Vagina (tissue), 2 donors: ENCODE measurements around the gene RAC3. TPM values are rescaled to one million over a fixed set of nuclear protein-coding genes. Genes with fewer than 3 reads are reported as not detected.

ENCODE experiments used
- DNase-seq, 2 donors: peaks; one replicate each; pipeline ENCODE4 v3.0.0-alpha.2; 2017; ENCODE audit errors: extremely low spot score in 2 of 2
- H3K27ac ChIP-seq: fragments of 200-600 bp; sonication (generic); one replicate; pipeline ENCODE4 v1.5.1; 2019
- H3K27me3 ChIP-seq: fragments of 200-600 bp; sonication (generic); one replicate; pipeline ENCODE4 v1.5.1; 2019
- H3K36me3 ChIP-seq, 2 donors: fragments of 200-600 bp; sonication (generic); one replicate each; pipeline ENCODE4 v1.5.1; 2017 to 2019
- H3K4me1 ChIP-seq: fragments of 200-600 bp; sonication (generic); one replicate; pipeline ENCODE4 v1.5.1; 2019
- H3K4me3 ChIP-seq, 2 donors: fragments of 200-600 bp; sonication (generic); 1 replicate in 1 of 2; 2 replicates in 1 of 2; pipeline ENCODE4 v1.5.1; 2016 to 2019
- H3K9me3 ChIP-seq: fragments of 200-600 bp; sonication (generic); one replicate; pipeline ENCODE4 v1.5.1; 2019
- CTCF ChIP-seq, 3 experiments: fragments of 450-650 bp in 2 of 3; fragments of 200-600 bp in 1 of 3; sonication (generic) in 1 of 3; IDR thresholded peaks; one replicate each; pipeline ENCODE4 v1.5.1; 2017 to 2019; ENCODE audit warnings: antibody characterized with exemption in 3 of 3, mild to moderate bottlenecking in 2 of 3, moderate library complexity in 2 of 3
- POLR2A ChIP-seq, 2 donors: fragments of 450-650 bp; IDR thresholded peaks; one replicate each; pipeline ENCODE4 v1.6.1; 2017; ENCODE audit warnings: antibody characterized with exemption in 2 of 2, mild to moderate bottlenecking in 2 of 2, moderate library complexity in 2 of 2
- POLR2AphosphoS5 ChIP-seq, 2 donors: sonication (generic); formaldehyde crosslinking; IDR thresholded peaks; one replicate each; pipeline ENCODE4 v1.9.0; 2017; ENCODE audit warnings: antibody characterized with exemption in 2 of 2, mild to moderate bottlenecking in 2 of 2, low read depth in 1 of 2; ENCODE audit not compliant: insufficient read depth in 1 of 2
- intact Hi-C: fragments of 100-400 bp; cut with DNase I; formaldehyde crosslinking; loops from one replicate; pipeline ENCODE4 v1.15.1; 2023
- total RNA-seq: library from RNA; depleted of rRNA; stranded (reverse); fragments of >200 nt; gene quantifications from one replicate; pipeline ENCODE4 v1.2.3, GENCODE V29; 2016

Gene RAC3
- total RNA-seq, 1 donor from 2014 or later, result 12.8 TPM

GRCh38 chr17:82029990-82030469 lies 1.4 kb upstream of the RAC3 start:
- H3K36me3 ChIP-seq, result no peaks in the 10 kb centered on the region
- H3K4me1 ChIP-seq, result peaks cover 13% of the 10 kb centered on the region
- H3K27ac ChIP-seq, result no peak overlapping the region
- TF ChIP-seq POLR2AphosphoS5 (IDR thresholded peaks at IDR 0.05; ENCODE audit: insufficient read depth in 1 of 2, low read depth in 1 of 2) (no peak), POLR2A (IDR thresholded peaks at IDR 0.05) (no peak), CTCF (IDR thresholded peaks at IDR 0.05) (no peak)
- DNase-seq, result no peak
- no peaks in the 10 kb centered on the region for H3K27me3 ChIP-seq
- intact Hi-C loops, result loop anchor here (5.0 kb wide), 2 partner anchors 67 to 122 kb away; partner anchors contain the start of gene FASN
- H3K9me3 ChIP-seq, result no peaks in the 10 kb centered on the region
- H3K4me3 ChIP-seq, result peak overlapping the region in 1 of 2 donors; percentile 66

- TF ChIP-seq POLR2A (IDR thresholded peaks at IDR 0.05) (no peak), POLR2AphosphoS5 (IDR thresholded peaks at IDR 0.05; ENCODE audit: insufficient read depth in 1 of 2, low read depth in 1 of 2) (peak; percentile 46 to 53), CTCF (IDR thresholded peaks at IDR 0.05) (peak; percentile 84 to 96 (median 92))
- Histone ChIP-seq H3K27ac (peak overlapping the region; percentile 34), H3K4me1 (peaks cover 15% of the 10 kb centered on the region), H3K27me3 (no peaks in the 10 kb centered on the region), H3K36me3 (no peaks in the 10 kb centered on the region), H3K9me3 (no peaks in the 10 kb centered on the region), H3K4me3 (peak overlapping the region; percentile 44 to 66)
- no peak for DNase-seq
- intact Hi-C loops, result loop anchor here (5.0 kb wide), 2 partner anchors 67 to 122 kb away; partner anchors contain the start of gene FASN
Observed at GRCh38 chr17:82030470-82031302, 792 bp upstream of the RAC3 start.

- no peak for TF ChIP-seq CTCF (IDR thresholded peaks at IDR 0.05)
- TF ChIP-seq POLR2AphosphoS5 (IDR thresholded peaks at IDR 0.05; ENCODE audit: insufficient read depth in 1 of 2, low read depth in 1 of 2), result no peak
- no peak for TF ChIP-seq POLR2A (IDR thresholded peaks at IDR 0.05)
- no peaks in the 10 kb centered on the region for H3K36me3 ChIP-seq
- no peak for DNase-seq
- no peak overlapping the region for H3K27ac ChIP-seq
- intact Hi-C loops, result loop anchor here (5.0 kb wide), 2 partner anchors 65 to 120 kb away; partner anchors contain the start of gene FASN
- H3K9me3 ChIP-seq, result no peaks in the 10 kb centered on the region
- peaks cover 28% of the 10 kb centered on the region for H3K4me1 ChIP-seq
- peak overlapping the region; percentile 7 to 66 for H3K4me3 ChIP-seq
- H3K27me3 ChIP-seq, result no peaks in the 10 kb centered on the region
Observed at GRCh38 chr17:82031885-82032627, 578 bp downstream of the RAC3 start.

- Histone ChIP-seq H3K27ac (no peak overlapping the region), H3K4me1 (peaks cover 28% of the 10 kb centered on the region), H3K4me3 (no peak overlapping the region), H3K9me3 (no peaks in the 10 kb centered on the region), H3K36me3 (no peaks in the 10 kb centered on the region), H3K27me3 (no peaks in the 10 kb centered on the region)
- TF ChIP-seq POLR2A (IDR thresholded peaks at IDR 0.05), result no peak
- no peak for TF ChIP-seq CTCF (IDR thresholded peaks at IDR 0.05)
- no peak for TF ChIP-seq POLR2AphosphoS5 (IDR thresholded peaks at IDR 0.05; ENCODE audit: insufficient read depth in 1 of 2, low read depth in 1 of 2)
- intact Hi-C loops, result loop anchor here (5.0 kb wide), 2 partner anchors 64 to 119 kb away; partner anchors contain the start of gene FASN
- no peak for DNase-seq
Observed at GRCh38 chr17:82033359-82034085, 2.0 kb downstream of the RAC3 start.
